Upper lobe of left lung (tissue), 6 donors: ENCODE data around the gene THOC6. TPM values are rescaled to one million over a fixed set of nuclear protein-coding genes. Genes with fewer than 3 reads are reported as not detected.

ENCODE experiments used
- ATAC-seq, 2 donors: fragments of 200-7000 bp; cut with Tn5 transposase; one replicate each; pipeline ENCODE4 v1.9.1; 2022; ENCODE audit warnings: mild to moderate bottlenecking in 2 of 2, moderate library complexity in 2 of 2; ENCODE audit not compliant: low FRiP score in 2 of 2
- DNase-seq, 2 donors: peaks; one replicate each; pipeline ENCODE4 v3.0.0-alpha.2; 2019 to 2020
- H3K27ac ChIP-seq, 4 donors: fragments of 200-600 bp; sonication (generic); one replicate each; pipeline ENCODE4 v1.5.1; 2016 to 2019
- H3K27me3 ChIP-seq, 4 donors: fragments of 200-600 bp; sonication (generic); one replicate each; pipeline ENCODE4 v1.5.1; 2017 to 2019
- H3K36me3 ChIP-seq, 4 donors: fragments of 200-600 bp; sonication (generic); one replicate each; pipeline ENCODE4 v1.5.1; 2016 to 2019
- H3K4me1 ChIP-seq, 4 donors: fragments of 200-600 bp; sonication (generic); one replicate each; pipeline ENCODE4 v1.5.1; 2018 to 2019
- H3K4me3 ChIP-seq, 4 donors: fragments of 200-600 bp; sonication (generic); one replicate each; pipeline ENCODE4 v1.5.1; 2017 to 2019; ENCODE audit warnings: mild to moderate bottlenecking in 2 of 4, moderate library complexity in 1 of 4
- H3K9me3 ChIP-seq, 4 donors: fragments of 200-600 bp; sonication (generic); one replicate each; pipeline ENCODE4 v1.5.1; 2018 to 2019
- CTCF ChIP-seq, 6 experiments: fragments of 450-650 bp in 4 of 6; fragments of 200-600 bp in 2 of 6; sonication (generic) in 2 of 6; IDR thresholded peaks; one replicate each; pipeline ENCODE4 v1.5.1; 2016 to 2019; ENCODE audit warnings: antibody characterized with exemption in 6 of 6
- EP300 ChIP-seq, 4 donors: sonication (generic); formaldehyde crosslinking; IDR thresholded peaks; one replicate each; pipeline ENCODE4 v1.5.1; 2017; ENCODE audit warnings: antibody characterized with exemption in 4 of 4, control low read depth in 2 of 4
- POLR2A ChIP-seq, 4 donors: fragments of 450-650 bp; IDR thresholded peaks; one replicate each; pipeline ENCODE4 v1.5.1; 2016 to 2017; ENCODE audit warnings: antibody characterized with exemption in 4 of 4, mild to moderate bottlenecking in 2 of 4
- POLR2AphosphoS5 ChIP-seq, 2 donors: sonication (generic); formaldehyde crosslinking; IDR thresholded peaks; one replicate each; pipeline ENCODE4 v1.5.1; 2017; ENCODE audit warnings: antibody characterized with exemption in 2 of 2
- WGBS, 2 donors: methylation state at CpG; one replicate each; pipeline ENCODE4 v1.1.5; 2017 to 2018; 5-methylcytosine and 5-hydroxymethylcytosine counted together
- total RNA-seq, 6 donors: library from RNA; depleted of rRNA in 4 of 6; stranded (reverse); fragments of >200 nt in 4 of 6; gene quantifications; one replicate each; pipeline versions ENCODE4 v1.1.0 to v1.2.1, GENCODE V29; 2016 to 2021
- donor health status: DM: no; HTN: no; CAD: no; lungs with moderate emphysema.
- donor health status: DM: no; HTN: yes; CAD: no; lungs with severe emphysema.

The THOC6 gene
- total RNA-seq, 6 donors from 2014 or later, result 18.5 to 40.8 (median 33.1) TPM

- no peaks in the 10 kb centered on the region for H3K27me3 ChIP-seq
- TF ChIP-seq POLR2A (IDR thresholded peaks at IDR 0.05) (no peak), POLR2AphosphoS5 (IDR thresholded peaks at IDR 0.05) (no peak), EP300 (IDR thresholded peaks at IDR 0.05) (no peak), CTCF (IDR thresholded peaks at IDR 0.05) (no peak)
- H3K4me3 ChIP-seq, result no peak overlapping the region
- ATAC-seq (no peak), DNase-seq (peak in 1 of 2 donors; percentile 54)
- WGBS, 2 donors, result 80 to 81% methylated on average over 7 to 13 of the region's 13 CpGs
- H3K9me3 ChIP-seq, result no peaks in the 10 kb centered on the region
- no peaks in the 10 kb centered on the region for H3K36me3 ChIP-seq
- H3K27ac ChIP-seq, result no peak overlapping the region
- H3K4me1 ChIP-seq, result no peaks in the 10 kb centered on the region
Measured at GRCh38 chr16:2996298-2996697, 27.5 kb upstream of the THOC6 start.

GRCh38 chr16:2999929-3000328 is 23.9 kb upstream of the THOC6 start:
- Histone ChIP-seq H3K9me3 (no peaks in the 10 kb centered on the region), H3K36me3 (no peaks in the 10 kb centered on the region), H3K4me3 (no peak overlapping the region), H3K27ac (no peak overlapping the region), H3K27me3 (no peaks in the 10 kb centered on the region), H3K4me1 (peaks cover 3 to 7% (median 6%) of the 10 kb centered on the region in 4 donors)
- 80 to 83% methylated on average over 5 to 6 of the region's 6 CpGs for WGBS, 2 donors
- ATAC-seq (no peak), DNase-seq (no peak)
- TF ChIP-seq POLR2AphosphoS5 (IDR thresholded peaks at IDR 0.05), result no peak
- no peak for TF ChIP-seq POLR2A (IDR thresholded peaks at IDR 0.05)
- TF ChIP-seq CTCF (IDR thresholded peaks at IDR 0.05), result no peak
- TF ChIP-seq EP300 (IDR thresholded peaks at IDR 0.05), result no peak

- no peak overlapping the region for H3K27ac ChIP-seq
- peaks cover 3 to 11% (median 8%) of the 10 kb centered on the region in 4 donors for H3K4me1 ChIP-seq
- 86% methylated on average over 4 of the region's 4 CpGs; no CpG with 5 or more reads in 1 of the 2 donors for WGBS, 2 donors
- no peaks in the 10 kb centered on the region for H3K36me3 ChIP-seq
- ATAC-seq (no peak), DNase-seq (no peak)
- no peak overlapping the region for H3K4me3 ChIP-seq
- H3K27me3 ChIP-seq, result no peaks in the 10 kb centered on the region
- no peaks in the 10 kb centered on the region for H3K9me3 ChIP-seq
- TF ChIP-seq POLR2A (IDR thresholded peaks at IDR 0.05) (no peak), CTCF (IDR thresholded peaks at IDR 0.05) (no peak), POLR2AphosphoS5 (IDR thresholded peaks at IDR 0.05) (no peak), EP300 (IDR thresholded peaks at IDR 0.05) (no peak)
Measured at GRCh38 chr16:3000540-3000939, 23.3 kb upstream of the THOC6 start.

- Histone ChIP-seq H3K27ac (no peak overlapping the region), H3K4me3 (no peak overlapping the region), H3K36me3 (no peaks in the 10 kb centered on the region), H3K27me3 (no peaks in the 10 kb centered on the region), H3K9me3 (no peaks in the 10 kb centered on the region), H3K4me1 (peaks cover 3 to 15% (median 8%) of the 10 kb centered on the region in 4 donors)
- DNase-seq (no peak), ATAC-seq (no peak)
- TF ChIP-seq POLR2AphosphoS5 (IDR thresholded peaks at IDR 0.05) (no peak), POLR2A (IDR thresholded peaks at IDR 0.05) (no peak), CTCF (IDR thresholded peaks at IDR 0.05) (no peak), EP300 (IDR thresholded peaks at IDR 0.05) (no peak)
- WGBS, 2 donors, result 64 to 81% methylated on average over 5 to 9 of the region's 12 CpGs
Measured at GRCh38 chr16:3001316-3001715, 22.5 kb upstream of the THOC6 start.

GRCh38 chr16:3003582-3004270 is 20.1 kb upstream of the THOC6 start:
- ATAC-seq (peak; percentile 98), DNase-seq (peak; percentile 98 to 99)
- H3K27ac ChIP-seq, result peak overlapping the region in 1 of 4 donors; percentile 86
- H3K4me3 ChIP-seq, result peak overlapping the region in 3 of 4 donors; percentile 45 to 51 (median 46)
- H3K27me3 ChIP-seq, result no peaks in the 10 kb centered on the region
- TF ChIP-seq POLR2A (IDR thresholded peaks at IDR 0.05) (peak in 1 of 4 donors; percentile 72), CTCF (IDR thresholded peaks at IDR 0.05) (peak in 4 of 6 experiments; percentile 35 to 88 (median 53)), POLR2AphosphoS5 (IDR thresholded peaks at IDR 0.05) (peak in 1 of 2 donors; percentile 41), EP300 (IDR thresholded peaks at IDR 0.05) (no peak)
- WGBS, 2 donors, result 12 to 24% methylated on average over 18 to 38 of the region's 58 CpGs
- no peaks in the 10 kb centered on the region for H3K9me3 ChIP-seq
- H3K4me1 ChIP-seq, result peaks cover 20 to 35% (median 23%) of the 10 kb centered on the region in 4 donors
- no peaks in the 10 kb centered on the region for H3K36me3 ChIP-seq
